RPMI8226 (cell line): ENCODE measurements around the gene FOXP4.
"Not testable (repeated sequence)": the region's sequence is repeated elsewhere in the genome, so short reads cannot be mapped to it uniquely, and the experiment has no call there.

ENCODE experiments used
- DNase-seq: peaks from one replicate; pipeline ENCODE4 v3.0.0-alpha.2; 2015

The FOXP4 gene

DNA sequence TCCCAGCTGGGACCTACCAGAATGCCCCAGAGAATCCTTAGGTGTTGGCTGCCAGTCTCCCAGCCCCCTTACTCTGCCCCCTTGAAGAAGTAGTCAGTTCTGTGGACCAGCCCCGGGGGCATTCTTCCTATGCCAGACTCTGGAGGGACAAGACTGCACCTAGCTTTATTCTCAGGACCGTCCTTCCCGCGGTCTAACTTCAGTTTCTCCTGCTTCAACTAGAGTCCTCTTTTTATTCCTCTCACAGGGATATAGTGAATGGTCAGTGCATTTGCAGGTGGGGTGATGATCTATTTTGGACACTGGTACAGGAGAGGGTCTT lies 56.2 kb downstream of the FOXP4 start:
- no peak for DNase-seq

GRCh38 chr6:41602864-41603608 lies 56.9 kb downstream of the FOXP4 start:
- DNase-seq = peak; percentile 84

DNA sequence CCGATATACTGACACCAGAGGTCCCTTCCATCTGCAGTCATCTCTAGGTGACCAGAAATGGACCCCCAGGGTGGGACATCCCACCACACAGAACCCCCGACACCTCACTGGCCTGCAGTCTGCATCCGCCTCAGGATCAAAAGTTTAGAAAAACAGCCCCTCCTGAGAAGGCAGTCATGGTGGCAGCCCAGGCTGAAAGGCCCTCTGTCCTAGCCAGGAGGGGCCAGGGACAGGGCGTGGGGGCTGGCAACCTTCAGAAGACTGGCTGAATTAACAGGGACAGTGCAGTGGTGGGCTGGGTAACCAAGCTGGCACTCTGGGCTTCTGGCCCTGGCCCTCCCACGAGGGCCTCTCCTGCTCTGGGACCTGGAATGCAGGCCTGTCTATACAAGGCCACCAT lies 57.8 kb downstream of the FOXP4 start:
- DNase-seq = no peak

DNA sequence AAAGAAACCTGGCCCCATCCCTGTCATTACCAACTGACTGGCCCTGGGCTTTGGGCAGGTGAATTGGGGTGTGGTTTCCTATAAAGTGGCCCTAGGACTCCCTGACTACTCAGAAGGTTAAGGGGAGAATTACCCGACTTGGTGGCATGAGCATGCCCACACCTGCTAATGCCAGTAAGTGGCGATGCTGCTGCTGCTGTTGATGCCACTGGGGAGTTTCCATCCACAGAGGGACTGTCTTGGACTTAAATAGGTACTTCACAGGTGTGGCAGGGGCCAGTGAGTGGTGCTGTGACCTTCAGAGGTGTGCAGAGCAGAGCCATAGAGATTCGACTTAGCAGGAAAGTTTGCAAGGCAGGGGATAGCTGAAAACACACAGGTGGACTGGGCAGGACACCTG lies 59.5 kb downstream of the FOXP4 start:
- DNase-seq = peak; percentile 33

GRCh38 chr6:41607036-41607435 lies 60.9 kb downstream of the FOXP4 start:
- DNase-seq = no peak

DNA sequence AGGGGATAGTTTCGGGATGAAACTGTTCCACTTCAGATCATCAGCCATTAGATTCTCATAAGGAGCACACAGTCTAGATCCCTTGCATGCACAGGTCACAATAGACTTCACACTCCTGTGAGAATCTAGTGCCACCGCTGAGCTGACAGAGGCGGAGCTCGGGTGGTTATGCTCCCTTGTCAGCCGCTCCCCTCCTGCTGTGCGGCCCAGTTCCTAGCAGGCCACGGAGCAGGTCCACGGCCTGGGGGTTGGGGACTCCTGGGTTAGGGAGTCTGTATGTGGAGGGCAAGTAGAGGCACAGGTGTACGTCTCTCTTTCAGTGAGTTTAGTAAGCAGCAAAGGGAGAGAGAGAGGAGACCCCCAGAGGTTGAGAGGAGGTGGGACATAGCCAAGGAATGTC lies 61.6 kb downstream of the FOXP4 start:
- DNase-seq = no peak

GRCh38 chr6:41608443-41609151 lies 62.4 kb downstream of the FOXP4 start:
- DNase-seq = no peak

DNA sequence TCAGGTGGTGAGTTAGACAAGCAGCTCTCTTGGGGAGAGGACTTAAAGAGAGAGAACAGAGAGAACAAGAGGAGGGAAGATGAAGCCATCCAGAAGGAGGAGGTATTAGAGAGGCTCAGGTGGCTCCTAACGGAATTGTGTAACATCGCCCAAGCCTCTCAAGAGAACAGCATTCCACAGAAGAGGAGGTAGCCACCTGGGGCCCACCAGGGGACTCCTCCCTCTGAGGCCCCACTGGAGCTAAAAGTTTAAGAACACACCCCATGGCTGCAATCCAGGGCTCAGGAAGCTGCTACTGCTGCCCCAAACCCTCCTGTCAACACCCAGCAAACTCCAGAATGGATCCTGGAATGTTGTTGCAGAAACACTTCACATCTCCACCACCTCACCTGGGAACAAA lies 68.5 kb downstream of the FOXP4 start:
- no peak for DNase-seq

- no peak for DNase-seq
Observed at GRCh38 chr6:41615311-41615710, 69.1 kb downstream of the FOXP4 start.

GRCh38 chr6:41618598-41618997 lies 72.4 kb downstream of the FOXP4 start:
- DNase-seq = no peak

GRCh38 chr6:41619193-41619592 lies 73.0 kb downstream of the FOXP4 start:
- DNase-seq = not testable (repeated sequence)

GRCh38 chr6:41621367-41621766 lies 75.2 kb downstream of the FOXP4 start:
- DNase-seq = no peak

GRCh38 chr6:41621802-41622201 lies 75.6 kb downstream of the FOXP4 start:
- no peak for DNase-seq

DNA sequence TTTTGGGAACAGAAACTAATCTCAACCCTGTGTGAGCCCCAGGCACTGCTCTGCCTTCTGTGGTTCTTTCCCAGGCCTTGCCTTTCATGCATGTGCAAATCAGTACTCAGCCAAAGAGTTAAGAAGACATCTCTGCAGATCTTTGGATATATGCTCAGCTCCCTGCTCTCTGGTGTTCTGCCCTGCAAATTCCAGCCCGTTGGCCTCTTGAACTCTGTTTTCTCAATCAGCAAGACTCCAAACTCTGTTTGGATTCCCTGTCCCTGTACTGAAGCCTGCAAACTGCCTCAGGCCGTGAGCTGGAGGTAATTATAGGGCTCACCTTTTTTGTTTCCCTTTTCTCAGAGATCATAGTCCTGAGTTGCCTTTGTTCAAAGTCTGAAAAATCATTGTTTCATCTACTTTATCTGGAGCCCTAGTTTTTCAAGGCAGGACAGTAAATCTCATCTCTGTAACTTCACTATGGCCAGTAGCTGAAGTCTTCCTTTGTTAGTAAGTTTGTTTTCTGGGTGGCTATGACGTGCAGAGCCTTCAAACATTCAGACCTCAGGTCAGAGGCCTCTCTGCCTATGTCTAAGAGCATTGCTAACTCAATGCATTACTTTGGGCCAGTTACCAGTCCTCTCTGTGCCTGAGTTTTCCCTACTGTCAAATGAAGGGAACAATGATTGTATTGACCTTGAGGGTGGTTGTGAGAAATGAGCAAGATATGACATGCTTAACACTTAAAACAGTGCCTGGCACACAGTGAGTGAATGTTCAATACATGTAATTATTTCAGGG lies 76.2 kb downstream of the FOXP4 start:
- DNase-seq = no peak

DNA sequence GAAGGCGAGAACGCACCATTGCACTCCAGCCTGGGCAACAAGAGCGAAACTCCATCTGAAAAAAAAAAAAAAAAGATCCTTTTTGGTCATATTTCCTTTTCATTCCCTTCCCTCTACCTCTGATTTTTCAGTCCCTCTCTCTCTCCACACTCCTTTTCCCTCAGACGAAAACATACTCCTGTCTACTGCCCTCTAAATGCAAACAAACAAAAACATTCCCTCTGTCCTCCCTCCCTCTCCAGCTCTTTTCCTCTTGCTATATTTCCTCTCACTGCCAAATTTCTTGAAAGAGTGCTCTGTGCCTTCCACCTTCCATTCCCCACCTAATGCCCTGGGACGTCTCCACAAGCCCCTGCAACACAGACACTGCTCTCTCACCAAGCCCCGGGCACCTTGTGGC lies 77.1 kb downstream of the FOXP4 start:
- DNase-seq = no peak

- no peak for DNase-seq
Observed at GRCh38 chr6:41624621-41625380, 78.6 kb downstream of the FOXP4 start.

GRCh38 chr6:41625442-41625841 lies 79.3 kb downstream of the FOXP4 start:
- DNase-seq = peak; percentile 86

DNA sequence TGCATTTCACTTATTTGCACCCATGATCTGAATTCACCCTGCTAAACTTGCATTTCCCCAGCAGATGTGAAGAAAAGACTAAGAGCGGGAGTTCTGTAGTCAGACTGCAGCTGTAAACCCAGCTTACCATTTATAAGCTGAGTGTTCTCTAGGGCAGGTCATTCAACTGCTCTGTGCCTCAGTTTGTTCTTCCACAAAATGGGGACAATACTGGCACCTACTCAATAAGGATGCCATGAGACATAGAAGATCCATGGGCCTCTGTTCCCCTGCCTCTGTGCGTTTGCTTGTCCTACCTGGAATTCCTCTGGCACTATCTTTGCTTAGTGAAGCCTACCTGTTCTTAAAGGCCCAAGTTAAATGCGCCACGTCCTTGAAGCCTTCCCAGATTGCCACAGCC lies 79.8 kb downstream of the FOXP4 start:
- DNase-seq = no peak

GRCh38 chr6:41626917-41627316 lies 80.7 kb downstream of the FOXP4 start:
- DNase-seq = no peak

DNA sequence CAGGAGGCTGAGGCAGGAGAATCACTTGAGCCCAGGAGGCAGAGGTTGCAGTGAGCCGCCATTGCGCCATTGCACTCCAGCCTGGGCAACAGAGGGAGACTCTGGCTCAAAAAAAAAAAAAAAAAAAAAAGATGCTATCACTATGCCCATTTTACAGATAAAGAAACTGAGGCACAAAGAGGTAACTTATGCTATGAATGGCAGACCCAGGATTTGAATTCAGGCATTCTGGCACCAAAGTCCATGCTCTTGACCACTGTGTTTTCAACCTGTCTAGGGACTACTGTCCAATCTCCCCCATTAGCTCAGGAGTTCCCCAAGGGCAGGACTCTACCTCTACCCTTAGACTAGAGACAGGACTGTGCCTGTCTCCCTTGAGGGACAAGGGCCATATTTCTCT lies 82.9 kb downstream of the FOXP4 start:
- no peak for DNase-seq

DNA sequence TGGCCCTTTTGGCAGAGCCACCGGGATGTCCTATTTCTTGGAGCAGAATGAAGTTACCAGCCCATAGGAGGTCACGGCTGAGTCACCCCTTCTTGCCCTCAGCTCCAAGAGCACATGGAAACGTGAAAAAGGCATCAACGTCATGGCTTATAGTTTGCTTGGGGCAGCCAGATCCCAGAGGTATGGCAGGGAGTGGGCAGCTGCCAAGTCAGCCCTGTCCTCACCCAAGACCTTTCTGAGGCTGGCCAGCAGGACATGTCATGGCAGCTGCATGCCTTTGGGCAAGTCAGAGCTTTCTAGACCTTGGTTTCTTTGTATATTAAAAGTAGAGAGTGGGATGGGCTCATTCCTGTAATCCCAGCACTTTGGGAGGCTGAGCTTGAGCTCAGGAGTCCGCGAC lies 83.9 kb downstream of the FOXP4 start:
- no peak for DNase-seq

DNA sequence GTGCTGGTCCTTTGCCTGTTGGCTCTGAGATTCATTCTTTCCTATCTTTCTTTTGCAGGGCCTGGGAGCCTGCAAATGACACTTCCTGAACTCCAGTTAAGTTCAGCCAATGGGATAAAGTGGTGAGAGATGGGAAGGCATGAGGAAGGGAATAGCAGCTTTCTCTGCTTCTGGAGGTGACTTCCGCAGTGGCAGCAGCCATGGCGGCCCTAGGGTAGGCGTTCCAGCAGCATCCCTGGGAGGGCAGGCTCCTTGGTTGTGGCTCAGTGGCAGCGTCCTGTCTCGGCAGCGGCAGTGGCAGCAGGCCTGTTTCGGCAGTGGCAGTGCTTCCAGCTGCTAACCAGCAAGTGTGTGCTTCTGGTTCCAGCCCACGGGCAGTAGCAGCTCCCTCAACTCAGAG lies 84.8 kb downstream of the FOXP4 start:
- no peak for DNase-seq

GRCh38 chr6:41633056-41633634 lies 87.0 kb downstream of the FOXP4 start:
- no peak for DNase-seq
